NCI-H82 treated with DMSO at 0.1 percent for 48 hours (cell line): ENCODE results near the gene PPP1R26.
A peak's percentile ranks its signal among the peaks of the same experiment; 100 is the strongest.

Experiments
- DNase-seq: peaks from one replicate; lab custom pipeline; 2025; ENCODE audit not compliant: unreplicated experiment; lab: John Stamatoyannopoulos, UW

The PPP1R26 gene

DNA sequence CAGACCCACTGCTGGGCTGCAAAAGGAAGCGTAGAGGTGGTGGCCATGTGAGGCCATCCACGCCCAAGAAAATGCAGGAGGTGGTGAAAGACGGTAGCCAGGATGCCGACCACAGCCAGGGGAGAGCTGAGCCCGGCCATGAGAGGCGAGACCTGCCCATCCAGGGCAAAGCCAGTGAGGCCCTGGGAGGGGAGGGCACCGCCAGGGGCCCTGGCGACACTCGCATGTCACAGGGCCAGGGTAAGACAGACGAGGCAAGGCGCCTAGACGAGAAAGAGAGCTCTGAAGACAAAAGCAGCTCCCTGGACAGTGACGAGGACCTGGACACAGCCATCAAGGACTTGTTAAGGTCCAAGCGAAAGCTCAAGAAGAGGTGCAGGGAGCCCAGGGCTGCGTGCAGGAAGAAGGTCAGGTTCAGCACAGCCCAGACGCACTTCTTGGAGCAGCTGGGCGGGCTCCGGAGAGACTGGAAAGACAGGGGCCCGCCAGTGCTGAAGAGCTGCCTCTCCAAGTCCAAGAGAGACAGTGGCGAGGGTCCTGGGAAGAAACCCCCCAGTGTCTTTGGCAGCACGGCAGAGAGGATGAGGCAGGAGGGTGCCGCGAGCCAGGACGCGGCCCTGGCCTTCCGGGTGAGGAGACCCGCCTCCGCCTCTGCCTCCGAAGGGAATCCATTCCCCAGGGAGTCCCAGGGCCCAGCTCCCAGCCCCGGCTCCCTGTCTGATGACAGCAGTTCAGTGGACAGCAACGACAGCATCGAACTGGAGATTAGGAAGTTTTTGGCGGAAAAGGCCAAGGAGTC is 6.9 kb downstream of the PPP1R26 start:
- no peak for DNase-seq

- DNase-seq, result no peak
Observed at GRCh38 chr9:135487281-135488012, 7.9 kb downstream of the PPP1R26 start.

DNA sequence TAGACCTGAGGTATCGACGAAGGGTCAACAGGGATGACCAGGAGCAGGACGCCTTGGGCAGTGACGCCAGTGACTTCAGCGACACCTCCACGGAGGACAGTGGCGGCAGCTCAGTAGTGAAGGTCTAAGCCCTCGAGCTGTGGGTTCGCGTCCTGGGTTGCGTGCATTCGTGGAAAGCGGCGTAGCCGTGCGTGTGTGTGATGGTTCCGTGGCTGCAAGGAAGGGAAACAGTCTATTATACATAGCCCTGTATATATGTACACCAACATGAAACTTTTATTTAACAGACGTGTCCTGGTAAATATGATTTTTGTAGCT is 8.4 kb downstream of the PPP1R26 start:
- DNase-seq, result no peak

- DNase-seq, result no peak
Observed at GRCh38 chr9:135488527-135488926, 8.9 kb downstream of the PPP1R26 start.

DNA sequence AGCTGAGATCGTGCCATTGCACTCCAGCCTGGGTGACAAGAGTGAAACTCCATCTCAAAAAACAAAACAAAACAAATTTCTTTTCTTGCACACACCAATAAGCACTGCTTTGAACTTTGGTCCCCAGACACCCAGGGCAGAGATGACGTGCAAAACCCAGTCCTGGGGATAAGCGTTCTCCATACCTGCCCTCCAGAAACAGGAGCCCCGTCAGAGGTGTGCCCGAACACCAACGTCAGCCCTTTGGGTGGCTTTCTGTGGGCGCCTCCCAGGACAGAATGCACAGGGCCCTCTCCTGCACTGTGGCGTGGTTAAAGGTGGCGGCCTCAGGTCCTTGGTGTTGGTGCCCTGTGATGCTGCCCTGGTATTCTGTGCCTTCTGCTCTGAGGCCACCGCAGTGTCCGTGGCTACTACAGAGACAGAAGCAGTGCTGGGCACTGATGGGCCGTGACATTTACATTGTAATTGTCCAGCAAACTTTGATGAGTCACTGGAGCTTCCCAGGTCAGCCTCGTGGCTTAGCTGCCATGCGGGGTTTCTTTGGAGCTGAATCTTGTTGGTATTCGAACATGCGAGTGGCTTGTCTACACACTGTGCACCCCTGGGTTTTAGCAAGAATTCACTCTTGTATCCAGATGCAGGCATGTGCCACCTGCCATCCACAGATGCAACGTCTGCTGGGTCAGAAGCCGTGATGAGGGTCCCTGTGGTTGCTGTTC is 9.8 kb downstream of the PPP1R26 start:
- no peak for DNase-seq

DNA sequence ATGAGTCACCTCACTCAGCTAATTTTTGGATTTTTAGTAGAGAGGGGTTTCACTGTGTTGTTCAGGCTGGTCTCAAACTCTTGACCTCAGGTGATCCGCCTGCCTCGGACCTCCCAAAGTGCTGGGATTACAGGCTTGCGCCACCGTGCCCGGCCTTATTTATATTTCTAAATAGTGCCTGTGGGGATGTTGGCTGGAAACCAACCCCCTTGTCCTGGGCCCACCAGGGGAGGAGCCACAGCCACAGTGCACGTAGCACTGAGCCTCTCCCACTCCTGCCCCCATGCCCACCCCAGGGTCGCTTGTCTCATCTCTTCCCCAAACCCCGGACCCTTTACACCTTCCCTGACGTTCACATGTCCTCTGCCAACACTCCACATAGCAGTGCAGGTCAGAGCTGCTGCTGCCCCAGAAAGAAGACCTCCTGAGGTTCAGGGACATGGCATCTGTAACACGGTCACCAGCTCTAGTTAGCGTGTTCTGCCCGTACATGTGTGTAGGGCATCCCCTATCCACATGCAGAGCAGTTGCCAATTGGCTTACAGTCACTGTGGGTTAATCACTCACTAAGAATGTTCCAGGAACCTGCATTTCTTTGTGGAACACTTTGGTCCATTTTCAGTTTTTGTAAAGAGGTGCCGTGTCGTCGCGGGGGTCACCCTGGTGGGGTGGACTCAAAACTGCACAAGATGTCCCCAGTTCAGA is 10.7 kb downstream of the PPP1R26 start:
- no peak for DNase-seq

GRCh38 chr9:135490980-135491464 is 11.4 kb downstream of the PPP1R26 start:
- no peak for DNase-seq

GRCh38 chr9:135491764-135492163 is 12.2 kb downstream of the PPP1R26 start:
- DNase-seq, result no peak

- no peak for DNase-seq
Observed at GRCh38 chr9:135492886-135493669, 13.5 kb downstream of the PPP1R26 start.

DNA sequence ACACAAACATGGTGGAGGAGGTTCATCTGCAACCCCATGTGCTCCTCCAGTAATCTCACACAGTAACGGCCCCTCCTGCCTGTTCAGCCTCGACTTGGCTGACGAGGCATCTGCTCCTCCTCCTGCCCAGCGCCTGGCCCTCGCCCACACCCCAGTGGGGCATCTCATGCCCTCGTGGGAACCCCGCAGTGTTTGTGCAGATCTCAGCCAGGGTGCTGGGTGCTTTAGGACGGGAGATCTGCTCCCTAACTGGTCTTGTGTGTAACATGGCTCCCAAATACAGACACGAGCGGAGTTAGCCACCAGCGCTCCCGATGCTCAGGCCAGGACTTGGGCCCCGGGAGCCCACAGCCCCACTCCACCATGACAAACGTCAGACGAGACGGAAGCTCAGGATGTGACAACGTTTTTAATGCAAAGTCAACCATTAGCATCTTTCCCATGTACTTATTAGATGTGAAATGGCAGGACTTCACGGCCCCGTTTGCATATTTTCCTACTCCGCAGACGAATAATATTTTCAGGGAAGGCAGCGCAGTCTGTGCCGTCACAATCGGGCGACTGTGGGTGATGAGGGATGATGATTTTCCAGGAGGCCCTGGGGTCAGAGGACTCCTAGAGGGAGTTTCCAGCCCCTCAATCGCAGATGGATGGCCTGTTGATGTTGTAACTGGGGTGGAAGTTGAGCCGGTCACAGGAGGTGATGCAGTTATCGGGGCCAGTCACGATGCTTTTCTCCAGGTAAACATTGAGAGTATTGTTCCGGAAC is 15.4 kb downstream of the PPP1R26 start:
- DNase-seq, result no peak

- DNase-seq, result no peak
Observed at GRCh38 chr9:135498381-135499126, 19.0 kb downstream of the PPP1R26 start.

GRCh38 chr9:135499326-135500070 is 19.9 kb downstream of the PPP1R26 start:
- peak; percentile 38 for DNase-seq

DNA sequence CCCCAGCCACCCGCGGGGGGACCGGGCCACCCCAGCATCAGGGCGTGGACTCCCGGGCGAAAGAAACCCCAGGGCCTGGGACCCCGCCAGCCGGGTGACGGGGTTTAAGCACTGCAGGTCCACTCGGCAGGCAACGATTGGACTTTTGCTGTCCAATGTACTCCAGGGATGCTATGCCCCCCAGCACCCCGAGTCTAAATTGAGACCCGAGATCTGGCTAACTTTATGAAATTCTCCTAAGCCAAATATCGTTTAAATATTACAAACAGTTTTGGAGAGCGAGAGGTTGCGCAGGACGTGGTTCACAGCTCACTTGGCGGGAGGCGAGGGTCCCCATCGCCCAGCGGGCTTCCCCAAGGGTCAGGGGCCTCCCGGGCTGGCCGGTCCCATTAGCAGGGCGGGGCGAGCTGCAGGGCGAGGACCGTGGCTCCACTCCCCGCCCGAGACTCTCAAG is 20.5 kb downstream of the PPP1R26 start:
- no peak for DNase-seq

DNA sequence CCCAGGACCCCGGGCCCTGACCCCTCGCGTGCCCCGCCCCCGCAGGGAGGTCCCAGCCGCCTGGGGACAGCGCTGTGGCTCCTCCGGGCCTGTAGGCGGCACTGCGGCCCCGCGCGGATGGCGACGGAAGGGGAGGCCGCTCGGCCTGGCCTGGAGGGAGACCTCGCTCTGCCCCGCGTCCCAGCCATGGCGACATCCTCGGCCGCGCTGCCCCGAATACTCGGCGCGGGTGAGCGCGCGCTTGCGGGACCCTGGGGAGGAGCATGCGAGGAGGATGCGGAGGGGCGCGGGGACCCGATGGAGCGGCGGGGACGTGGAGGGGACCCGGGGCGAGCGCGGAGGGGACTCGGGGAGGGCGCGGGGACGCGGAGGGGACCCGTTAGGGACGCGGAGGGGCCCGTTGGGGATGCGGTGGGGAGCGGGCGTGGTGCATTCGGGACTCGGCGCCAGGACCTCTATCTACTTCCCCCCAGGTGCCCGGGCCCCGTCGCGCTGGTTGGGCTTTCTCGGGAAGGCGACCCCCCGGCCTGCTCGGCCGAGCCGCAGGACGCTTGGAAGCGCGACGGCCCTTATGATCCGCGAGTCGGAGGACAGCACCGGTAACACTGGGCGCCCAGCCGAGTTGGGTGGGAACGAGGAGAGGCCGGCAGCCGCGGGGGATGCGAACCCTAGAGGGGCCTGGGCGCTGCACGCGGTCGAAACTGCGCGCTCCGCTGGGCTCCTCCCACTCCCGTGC is 21.1 kb downstream of the PPP1R26 start, which contains the start of gene MRPS2:
Gene MRPS2, plus strand, starts transcription at position 158 of the 736 bp plus-strand sequence. Its CDS starts 29 bp downstream, at position 187.
- DNase-seq, result no peak

GRCh38 chr9:135501261-135502167 is 21.9 kb downstream of the PPP1R26 start:
- no peak for DNase-seq

- no peak for DNase-seq
Observed at GRCh38 chr9:135502168-135502872, 22.7 kb downstream of the PPP1R26 start.
